Measurements from ENCODE around the gene SLC36A4. TPM values are rescaled to one million over a fixed set of nuclear protein-coding genes. Genes with fewer than 3 reads are reported as not detected.
A peak's percentile ranks its signal among the peaks of the same experiment; 100 is the strongest.

SLC36A4 gene
- total and polyA plus RNA-seq, 2 of the 13 experiments (the other 11 are each of a cell fraction or from before 2014, with no cell fraction given): 7.3 to 9.5 TPM

- TF ChIP-seq, protein P1, sequence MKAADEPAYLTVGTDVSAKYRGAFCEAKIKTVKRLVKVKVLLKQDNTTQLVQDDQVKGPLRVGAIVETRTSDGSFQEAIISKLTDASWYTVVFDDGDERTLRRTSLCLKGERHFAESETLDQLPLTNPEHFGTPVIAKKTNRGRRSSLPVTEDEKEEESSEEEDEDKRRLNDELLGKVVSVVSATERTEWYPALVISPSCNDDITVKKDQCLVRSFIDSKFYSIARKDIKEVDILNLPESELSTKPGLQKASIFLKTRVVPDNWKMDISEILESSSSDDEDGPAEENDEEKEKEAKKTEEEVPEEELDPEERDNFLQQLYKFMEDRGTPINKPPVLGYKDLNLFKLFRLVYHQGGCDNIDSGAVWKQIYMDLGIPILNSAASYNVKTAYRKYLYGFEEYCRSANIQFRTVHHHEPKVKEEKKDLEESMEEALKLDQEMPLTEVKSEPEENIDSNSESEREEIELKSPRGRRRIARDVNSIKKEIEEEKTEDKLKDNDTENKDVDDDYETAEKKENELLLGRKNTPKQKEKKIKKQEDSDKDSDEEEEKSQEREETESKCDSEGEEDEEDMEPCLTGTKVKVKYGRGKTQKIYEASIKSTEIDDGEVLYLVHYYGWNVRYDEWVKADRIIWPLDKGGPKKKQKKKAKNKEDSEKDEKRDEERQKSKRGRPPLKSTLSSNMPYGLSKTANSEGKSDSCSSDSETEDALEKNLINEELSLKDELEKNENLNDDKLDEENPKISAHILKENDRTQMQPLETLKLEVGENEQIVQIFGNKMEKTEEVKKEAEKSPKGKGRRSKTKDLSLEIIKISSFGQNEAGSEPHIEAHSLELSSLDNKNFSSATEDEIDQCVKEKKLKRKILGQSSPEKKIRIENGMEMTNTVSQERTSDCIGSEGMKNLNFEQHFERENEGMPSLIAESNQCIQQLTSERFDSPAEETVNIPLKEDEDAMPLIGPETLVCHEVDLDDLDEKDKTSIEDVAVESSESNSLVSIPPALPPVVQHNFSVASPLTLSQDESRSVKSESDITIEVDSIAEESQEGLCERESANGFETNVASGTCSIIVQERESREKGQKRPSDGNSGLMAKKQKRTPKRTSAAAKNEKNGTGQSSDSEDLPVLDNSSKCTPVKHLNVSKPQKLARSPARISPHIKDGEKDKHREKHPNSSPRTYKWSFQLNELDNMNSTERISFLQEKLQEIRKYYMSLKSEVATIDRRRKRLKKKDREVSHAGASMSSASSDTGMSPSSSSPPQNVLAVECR (CRISPR knock-in tag; IDR thresholded peaks at IDR 0.05; ENCODE audit: borderline replicate concordance): peak; percentile 85
- TF ChIP-seq KMT2A (CRISPR knock-in tag; IDR thresholded peaks at IDR 0.05) (0 out of 2 replicates have a peak, but pooled peaks have one; percentile 58), POLR2AphosphoS5 (IDR thresholded peaks at IDR 0.05; ENCODE audit: low read depth, low read length) (peak; percentile 51), TCF7 (IDR thresholded peaks at IDR 0.05; ENCODE audit: low read depth) (no peak), ZFP36L2 (CRISPR knock-in tag; IDR thresholded peaks at IDR 0.05) (no peak), BORCS8-MEF2B (CRISPR knock-in tag; IDR thresholded peaks at IDR 0.05) (peak; percentile 85; the same call in 1 of the 2 replicates), HOXA3 (CRISPR knock-in tag; IDR thresholded peaks at IDR 0.05) (peak; percentile 69), ZNF234 (CRISPR knock-in tag; conservative IDR thresholded peaks at IDR 0.05) (no peak), ZKSCAN8 (CRISPR knock-in tag; IDR thresholded peaks at IDR 0.05; ENCODE audit: borderline replicate concordance) (0 out of 2 replicates have a peak, but pooled peaks have one; percentile 23), REST (IDR thresholded peaks at IDR 0.05; ENCODE audit: borderline replicate concordance in 1 of 2, low read depth in 1 of 2, low read length in 2 of 2) (no peak; a peak in 1 of 4 replicates), HOXA7 (CRISPR knock-in tag; IDR thresholded peaks at IDR 0.05) (no peak), RFX3 (CRISPR knock-in tag; IDR thresholded peaks at IDR 0.05) (no peak), SUZ12 (IDR thresholded peaks at IDR 0.05; ENCODE audit: low read depth, low read length) (no peak)
- TF ChIP-seq, protein P2, sequence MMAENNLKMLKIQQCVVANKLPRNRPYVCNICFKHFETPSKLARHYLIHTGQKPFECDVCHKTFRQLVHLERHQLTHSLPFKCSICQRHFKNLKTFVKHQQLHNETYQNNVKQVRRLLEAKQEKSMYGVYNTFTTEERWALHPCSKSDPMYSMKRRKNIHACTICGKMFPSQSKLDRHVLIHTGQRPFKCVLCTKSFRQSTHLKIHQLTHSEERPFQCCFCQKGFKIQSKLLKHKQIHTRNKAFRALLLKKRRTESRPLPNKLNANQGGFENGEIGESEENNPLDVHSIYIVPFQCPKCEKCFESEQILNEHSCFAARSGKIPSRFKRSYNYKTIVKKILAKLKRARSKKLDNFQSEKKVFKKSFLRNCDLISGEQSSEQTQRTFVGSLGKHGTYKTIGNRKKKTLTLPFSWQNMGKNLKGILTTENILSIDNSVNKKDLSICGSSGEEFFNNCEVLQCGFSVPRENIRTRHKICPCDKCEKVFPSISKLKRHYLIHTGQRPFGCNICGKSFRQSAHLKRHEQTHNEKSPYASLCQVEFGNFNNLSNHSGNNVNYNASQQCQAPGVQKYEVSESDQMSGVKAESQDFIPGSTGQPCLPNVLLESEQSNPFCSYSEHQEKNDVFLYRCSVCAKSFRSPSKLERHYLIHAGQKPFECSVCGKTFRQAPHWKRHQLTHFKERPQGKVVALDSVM (CRISPR knock-in tag; IDR thresholded peaks at IDR 0.05): peak; percentile 59; the same call in 1 of the 2 replicates
- TF ChIP-seq, protein P3, sequence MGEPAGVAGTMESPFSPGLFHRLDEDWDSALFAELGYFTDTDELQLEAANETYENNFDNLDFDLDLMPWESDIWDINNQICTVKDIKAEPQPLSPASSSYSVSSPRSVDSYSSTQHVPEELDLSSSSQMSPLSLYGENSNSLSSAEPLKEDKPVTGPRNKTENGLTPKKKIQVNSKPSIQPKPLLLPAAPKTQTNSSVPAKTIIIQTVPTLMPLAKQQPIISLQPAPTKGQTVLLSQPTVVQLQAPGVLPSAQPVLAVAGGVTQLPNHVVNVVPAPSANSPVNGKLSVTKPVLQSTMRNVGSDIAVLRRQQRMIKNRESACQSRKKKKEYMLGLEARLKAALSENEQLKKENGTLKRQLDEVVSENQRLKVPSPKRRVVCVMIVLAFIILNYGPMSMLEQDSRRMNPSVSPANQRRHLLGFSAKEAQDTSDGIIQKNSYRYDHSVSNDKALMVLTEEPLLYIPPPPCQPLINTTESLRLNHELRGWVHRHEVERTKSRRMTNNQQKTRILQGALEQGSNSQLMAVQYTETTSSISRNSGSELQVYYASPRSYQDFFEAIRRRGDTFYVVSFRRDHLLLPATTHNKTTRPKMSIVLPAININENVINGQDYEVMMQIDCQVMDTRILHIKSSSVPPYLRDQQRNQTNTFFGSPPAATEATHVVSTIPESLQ (CRISPR knock-in tag; conservative IDR thresholded peaks at IDR 0.05): no peak; the same call in 1 of the 2 replicates
Measured at GRCh38 chr11:93197380-93198214, at the start of gene SLC36A4 (continued).

All from HepG2 (cell line).